Mesothelial cell of epicardium (in vitro differentiated cells): ENCODE results near the gene TUBG2. TPM values are rescaled to one million over a fixed set of nuclear protein-coding genes. Genes with fewer than 3 reads are reported as not detected.

ENCODE experiments used
- DNase-seq, 2 experiments: peaks; one replicate each; pipeline ENCODE4 v3.0.0; 2021; ENCODE audit warnings: low spot score in 2 of 2; ENCODE audit not compliant: unreplicated experiment in 2 of 2
- H3K27ac Mint-ChIP-seq: 2 replicates; pipeline ENCODE4 v1.8.0; 2021; ENCODE audit warnings: mixed read lengths
- H3K27me3 Mint-ChIP-seq: 2 replicates; pipeline ENCODE4 v1.8.0; 2021; ENCODE audit warnings: low read depth, mixed read lengths
- H3K36me3 Mint-ChIP-seq: 2 replicates; pipeline ENCODE4 v1.8.0; 2021; ENCODE audit warnings: mixed read lengths
- H3K4me1 Mint-ChIP-seq: 2 replicates; pipeline ENCODE4 v1.8.0; 2021; ENCODE audit warnings: mixed read lengths
- H3K4me3 Mint-ChIP-seq: 2 replicates; pipeline ENCODE4 v1.8.0; 2021; ENCODE audit warnings: mild to moderate bottlenecking, moderate library complexity, mixed read lengths
- H3K9me3 Mint-ChIP-seq: 2 replicates; pipeline ENCODE4 v1.8.0; 2021; ENCODE audit warnings: mixed read lengths
- total RNA-seq: library from RNA; stranded (reverse); gene quantifications from 3 replicates; pipeline ENCODE4 v1.2.1, GENCODE V29; 2021
- TF ChIP-seq, protein P1 (sequence below): fragments of 200-600 bp; sonication (generic); IDR thresholded peaks from one replicate; pipeline ENCODE4 v1.5.0; 2021; ENCODE audit warnings: antibody characterized with exemption; ENCODE audit not compliant: unreplicated experiment

TUBG2 gene
- total RNA-seq, 1 donor from 2014 or later, result 33.4 TPM

DNA sequence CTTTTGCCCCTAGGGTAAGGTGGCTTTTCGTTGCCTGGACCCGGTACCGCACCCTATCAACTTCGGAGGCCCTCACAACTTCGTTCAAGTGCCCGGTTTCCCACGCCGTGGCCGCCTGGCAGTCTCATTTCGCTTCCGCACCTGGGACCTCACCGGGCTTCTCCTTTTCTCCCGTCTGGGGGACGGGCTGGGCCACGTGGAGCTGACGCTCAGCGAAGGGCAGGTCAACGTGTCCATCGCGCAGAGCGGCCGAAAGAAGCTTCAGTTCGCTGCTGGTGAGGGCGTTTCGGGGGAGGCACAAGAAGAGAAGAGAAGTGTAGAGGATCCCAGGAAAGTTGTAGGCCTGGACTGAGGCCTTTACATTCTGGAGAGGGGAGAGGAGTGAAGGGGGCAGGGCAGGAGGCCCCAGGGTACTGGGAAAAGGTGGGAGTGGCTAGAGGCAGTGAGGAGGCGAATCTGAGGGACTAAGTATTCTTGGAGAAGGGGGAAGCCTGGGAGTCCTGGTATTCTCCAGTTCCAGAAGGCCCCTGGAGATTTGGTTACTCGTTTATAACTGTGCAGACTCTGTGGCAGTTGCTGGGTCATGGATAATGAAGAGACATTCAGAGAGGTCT is 28.7 kb downstream of the TUBG2 start:
- H3K4me3 Mint-ChIP-seq, result no peak overlapping the region
- no peaks in the 10 kb centered on the region for H3K9me3 Mint-ChIP-seq
- no peak overlapping the region for H3K27ac Mint-ChIP-seq

DNA sequence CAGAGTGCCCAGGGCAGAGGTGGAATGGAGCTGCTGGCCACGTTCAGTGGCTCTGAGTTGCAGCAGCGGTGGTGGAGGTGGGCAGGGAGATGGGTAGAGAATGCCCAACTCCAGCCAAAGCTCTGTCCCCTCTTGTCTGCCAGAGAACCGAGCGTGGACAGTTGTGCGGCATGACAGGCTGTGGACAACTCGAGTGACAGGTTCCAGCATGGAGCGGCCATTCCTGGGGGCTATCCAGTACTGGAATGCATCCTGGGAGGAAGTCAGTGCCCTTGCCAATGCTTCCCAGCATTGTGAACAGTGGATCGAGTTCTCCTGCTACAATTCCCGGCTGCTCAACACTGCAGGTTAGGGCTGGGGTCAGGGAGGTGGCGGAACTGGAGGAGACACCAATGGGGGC is 31.5 kb downstream of the TUBG2 start:
- TF ChIP-seq, protein P1, sequence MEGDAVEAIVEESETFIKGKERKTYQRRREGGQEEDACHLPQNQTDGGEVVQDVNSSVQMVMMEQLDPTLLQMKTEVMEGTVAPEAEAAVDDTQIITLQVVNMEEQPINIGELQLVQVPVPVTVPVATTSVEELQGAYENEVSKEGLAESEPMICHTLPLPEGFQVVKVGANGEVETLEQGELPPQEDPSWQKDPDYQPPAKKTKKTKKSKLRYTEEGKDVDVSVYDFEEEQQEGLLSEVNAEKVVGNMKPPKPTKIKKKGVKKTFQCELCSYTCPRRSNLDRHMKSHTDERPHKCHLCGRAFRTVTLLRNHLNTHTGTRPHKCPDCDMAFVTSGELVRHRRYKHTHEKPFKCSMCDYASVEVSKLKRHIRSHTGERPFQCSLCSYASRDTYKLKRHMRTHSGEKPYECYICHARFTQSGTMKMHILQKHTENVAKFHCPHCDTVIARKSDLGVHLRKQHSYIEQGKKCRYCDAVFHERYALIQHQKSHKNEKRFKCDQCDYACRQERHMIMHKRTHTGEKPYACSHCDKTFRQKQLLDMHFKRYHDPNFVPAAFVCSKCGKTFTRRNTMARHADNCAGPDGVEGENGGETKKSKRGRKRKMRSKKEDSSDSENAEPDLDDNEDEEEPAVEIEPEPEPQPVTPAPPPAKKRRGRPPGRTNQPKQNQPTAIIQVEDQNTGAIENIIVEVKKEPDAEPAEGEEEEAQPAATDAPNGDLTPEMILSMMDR, result no peak
- Mint-ChIP-seq H3K27me3 (no peaks in the 10 kb centered on the region), H3K4me3 (no peak overlapping the region), H3K27ac (no peak overlapping the region), H3K4me1 (no peaks in the 10 kb centered on the region), H3K9me3 (no peaks in the 10 kb centered on the region), H3K36me3 (peaks cover 9% of the 10 kb centered on the region)
- no peak for DNase-seq

More for the DNA sequence above, 28.7 kb downstream of the TUBG2 start:
- no peak for DNase-seq
- TF ChIP-seq, protein P1, result no peak
- H3K4me1 Mint-ChIP-seq, result peaks cover 6% of the 10 kb centered on the region
- peaks cover 12% of the 10 kb centered on the region for H3K36me3 Mint-ChIP-seq
- H3K27me3 Mint-ChIP-seq, result peaks cover 14% of the 10 kb centered on the region

- TF ChIP-seq, protein P1, result no peak
- H3K4me1 Mint-ChIP-seq, result no peaks in the 10 kb centered on the region
- H3K4me3 Mint-ChIP-seq, result no peak overlapping the region
- peaks cover 10% of the 10 kb centered on the region for H3K36me3 Mint-ChIP-seq
- no peak for DNase-seq
- H3K27ac Mint-ChIP-seq, result no peak overlapping the region
- H3K9me3 Mint-ChIP-seq, result no peaks in the 10 kb centered on the region
- no peaks in the 10 kb centered on the region for H3K27me3 Mint-ChIP-seq
Measured at GRCh38 chr17:42691021-42691545, 32.0 kb downstream of the TUBG2 start.

GRCh38 chr17:42692489-42692888 is 33.4 kb downstream of the TUBG2 start:
- H3K4me3 Mint-ChIP-seq, result no peak overlapping the region
- no peak for DNase-seq
- H3K27ac Mint-ChIP-seq, result no peak overlapping the region
- peaks cover 10% of the 10 kb centered on the region for H3K36me3 Mint-ChIP-seq
- TF ChIP-seq, protein P1, result no peak
- no peaks in the 10 kb centered on the region for H3K27me3 Mint-ChIP-seq
- no peaks in the 10 kb centered on the region for H3K9me3 Mint-ChIP-seq
- no peaks in the 10 kb centered on the region for H3K4me1 Mint-ChIP-seq

- H3K4me3 Mint-ChIP-seq, result no peak overlapping the region
- H3K27ac Mint-ChIP-seq, result no peak overlapping the region
- peaks cover 7% of the 10 kb centered on the region for H3K4me1 Mint-ChIP-seq
- H3K9me3 Mint-ChIP-seq, result no peaks in the 10 kb centered on the region
- no peak for DNase-seq
- H3K36me3 Mint-ChIP-seq, result peaks cover 10% of the 10 kb centered on the region
- TF ChIP-seq, protein P1, result no peak
- H3K27me3 Mint-ChIP-seq, result no peaks in the 10 kb centered on the region
Measured at GRCh38 chr17:42694524-42694923, 35.4 kb downstream of the TUBG2 start.

DNA sequence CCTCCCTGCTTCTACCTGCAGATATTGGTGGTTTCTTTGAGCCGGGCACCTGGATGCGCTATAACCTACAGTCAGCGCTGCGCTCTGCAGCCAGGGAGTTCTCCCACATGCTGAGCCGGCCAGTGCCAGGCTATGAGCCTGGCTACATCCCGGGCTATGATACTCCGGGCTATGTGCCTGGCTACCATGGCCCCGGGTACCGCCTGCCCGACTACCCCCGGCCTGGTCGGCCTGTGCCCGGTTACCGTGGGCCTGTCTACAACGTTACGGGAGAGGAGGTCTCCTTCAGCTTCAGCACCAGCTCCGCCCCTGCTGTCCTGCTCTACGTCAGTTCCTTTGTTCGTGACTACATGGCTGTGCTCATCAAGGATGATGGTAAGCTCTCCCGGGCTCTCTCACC is 36.4 kb downstream of the TUBG2 start:
- DNase-seq, result peak in 1 of 2 experiments; percentile 12
- no peaks in the 10 kb centered on the region for H3K27me3 Mint-ChIP-seq
- TF ChIP-seq, protein P1, result no peak
- H3K27ac Mint-ChIP-seq, result no peak overlapping the region
- H3K4me1 Mint-ChIP-seq, result peaks cover 8% of the 10 kb centered on the region
- H3K36me3 Mint-ChIP-seq, result peaks cover 10% of the 10 kb centered on the region
- H3K4me3 Mint-ChIP-seq, result no peak overlapping the region
- H3K9me3 Mint-ChIP-seq, result no peaks in the 10 kb centered on the region
